HG03196 (cell line): Measurements from ENCODE around the gene WNT5B.
"Not testable (repeated sequence)": the region's sequence is repeated elsewhere in the genome, so short reads cannot be mapped to it uniquely, and the experiment has no call there.

Experiments
- ATAC-seq: cut with Tn5 transposase; IDR thresholded peaks from one replicate; pipeline ENCODE4 v1.9.1; 2021; ENCODE audit not compliant: unreplicated experiment

Gene WNT5B

GRCh38 chr12:1681493-1681807, 52.4 kb downstream of the WNT5B start:
- ATAC-seq = no peak

- ATAC-seq = no peak
These were observed 59.2 kb downstream of the WNT5B start for GRCh38 chr12:1688086-1688710.

GRCh38 chr12:1690578-1691122, 61.6 kb downstream of the WNT5B start, which contains the start of gene ADIPOR2:
TSS of gene ADIPOR2 (plus strand) at chr12:1691070. CDS start at chr12:1754344, 63,274 bp downstream.
- peak; percentile 93 for ATAC-seq

DNA sequence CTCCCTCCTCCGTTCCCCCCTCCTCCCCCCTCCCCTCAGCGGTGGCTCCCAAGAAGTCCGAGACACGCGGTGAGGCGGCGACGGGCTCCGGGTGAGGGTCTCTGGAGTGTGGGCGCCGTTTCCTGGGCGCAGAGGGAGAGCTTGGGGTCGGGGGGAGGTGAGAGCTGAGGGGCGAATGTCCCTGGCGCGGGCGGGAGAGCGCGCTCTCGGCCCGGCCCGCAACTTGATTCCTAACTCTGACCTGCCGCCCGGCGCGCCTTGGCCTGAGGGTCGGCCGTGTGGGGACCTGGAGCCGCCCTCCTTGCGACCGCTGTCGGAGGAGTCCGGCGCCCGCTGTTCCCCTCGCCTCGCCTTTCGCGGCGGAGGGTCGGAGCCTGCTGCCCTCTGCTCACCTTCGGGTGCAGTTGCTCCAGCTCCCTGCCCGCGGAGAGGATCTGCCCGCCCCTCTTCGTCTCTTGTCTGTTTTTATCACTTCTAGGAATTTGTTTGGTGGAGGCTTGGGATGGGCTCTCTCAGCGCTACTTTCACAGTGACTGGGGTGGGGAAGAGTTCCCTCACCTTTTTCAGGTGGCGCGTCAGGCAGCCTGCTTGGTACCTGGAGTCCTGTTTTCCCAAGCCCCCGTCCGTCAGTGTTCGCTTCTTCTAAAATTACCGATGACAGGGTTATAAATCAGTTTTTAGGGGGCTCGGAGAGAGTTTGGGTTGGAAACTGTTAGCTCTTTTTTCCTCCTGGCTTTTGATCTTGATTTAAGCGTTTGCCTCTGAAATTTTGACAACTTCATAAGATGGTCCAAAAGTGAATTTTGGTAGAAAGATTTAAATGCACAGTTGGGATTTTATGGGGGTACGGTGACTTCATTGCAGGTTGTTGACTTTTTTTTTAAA, 62.3 kb downstream of the WNT5B start:
- ATAC-seq = peak; percentile 41

DNA sequence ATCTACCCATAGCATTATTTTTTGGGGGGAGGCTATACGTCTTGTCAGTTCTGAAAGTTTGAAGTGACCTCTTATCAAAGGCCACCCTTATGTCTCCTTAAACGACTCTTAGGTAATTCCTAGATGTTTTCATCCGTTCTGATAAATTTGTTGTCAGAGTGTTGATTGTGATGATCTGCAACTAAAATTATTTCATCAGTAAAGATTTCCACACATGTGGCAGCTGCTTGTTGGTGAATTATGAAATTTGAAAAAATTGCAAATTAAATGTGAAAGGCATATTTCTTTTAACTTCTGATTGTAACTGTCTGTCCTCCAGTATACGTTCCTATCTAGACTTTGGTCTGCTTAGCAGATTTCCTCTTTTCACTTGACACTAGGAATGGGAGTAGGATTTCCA, 63.2 kb downstream of the WNT5B start:
- no peak for ATAC-seq

DNA sequence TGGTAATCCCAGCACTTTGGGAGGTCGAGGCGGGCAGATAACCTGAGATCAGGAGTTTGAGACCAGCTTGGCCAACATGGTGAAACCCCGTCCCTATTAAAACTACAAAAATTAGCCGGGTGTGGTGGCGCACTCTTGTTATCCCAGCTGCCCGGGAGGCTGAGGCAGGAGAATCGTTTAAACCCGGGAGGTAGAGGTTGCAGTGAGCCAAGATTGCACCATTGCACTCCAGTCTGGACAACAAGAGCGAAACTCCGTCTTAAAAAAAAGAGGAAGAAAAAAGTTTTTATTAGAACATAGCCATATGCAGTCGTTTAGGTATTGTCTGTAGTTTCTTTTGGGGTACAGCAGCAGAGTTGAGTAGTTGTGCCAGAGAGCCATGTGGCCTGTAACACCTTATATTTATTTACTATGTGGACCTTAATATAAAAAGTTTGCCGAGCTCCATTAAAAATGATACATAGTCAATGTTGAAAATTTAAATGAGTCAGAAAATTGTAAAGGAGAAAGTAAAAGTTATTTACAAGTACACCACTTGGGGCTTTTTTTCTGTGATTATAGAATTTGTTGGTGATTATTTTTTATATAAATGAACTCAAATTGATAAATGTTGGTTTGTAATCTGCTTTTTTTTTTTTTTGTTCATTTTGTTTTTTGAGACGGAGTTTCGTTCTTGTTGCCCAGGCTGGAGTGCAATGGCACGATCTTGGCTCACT, 64.0 kb downstream of the WNT5B start:
- no peak for ATAC-seq

GRCh38 chr12:1695097-1695496, 66.1 kb downstream of the WNT5B start:
- ATAC-seq = not testable (repeated sequence)

DNA sequence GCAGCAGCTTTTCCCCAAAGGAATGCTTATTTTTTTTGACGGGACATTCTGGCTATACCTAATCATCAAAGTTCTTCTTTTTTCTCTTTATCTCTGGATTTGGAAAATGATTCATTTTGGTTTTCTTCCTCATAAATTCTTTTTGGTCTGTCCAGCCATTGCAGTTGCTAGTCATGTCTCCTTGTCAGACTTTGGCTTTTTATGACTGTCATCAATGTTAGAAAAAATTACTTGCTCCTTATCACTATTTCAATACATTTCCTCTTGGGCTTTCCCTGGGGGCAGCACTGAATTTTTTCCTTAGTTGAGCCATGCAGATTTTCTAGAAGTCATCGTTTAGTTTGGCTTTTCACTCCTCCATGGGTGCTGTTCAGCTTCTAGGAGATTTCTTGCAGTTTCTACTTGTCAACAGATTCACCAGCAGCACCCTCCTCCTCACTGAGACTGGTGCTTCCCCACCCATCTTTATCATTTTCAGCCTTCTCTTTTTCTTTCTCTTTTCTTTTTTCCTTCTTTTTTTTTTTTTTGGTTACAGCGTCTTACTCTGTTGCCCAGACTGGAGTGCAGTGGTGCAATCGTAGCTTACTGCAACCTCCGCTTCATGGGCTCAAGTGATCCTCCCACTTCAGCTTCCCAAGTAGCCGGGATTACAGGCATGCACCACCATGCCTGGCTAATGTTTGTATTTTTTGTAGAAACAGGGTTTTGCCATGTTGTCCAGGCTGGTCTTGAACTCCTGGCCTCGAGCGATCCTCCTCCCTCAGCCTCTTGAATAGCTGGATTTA, 67.0 kb downstream of the WNT5B start:
- ATAC-seq = no peak

- ATAC-seq = no peak
These were observed 67.8 kb downstream of the WNT5B start for GRCh38 chr12:1696800-1697199.
